ENCODE measurements around the gene DNAH2.

Gene DNAH2

DNA sequence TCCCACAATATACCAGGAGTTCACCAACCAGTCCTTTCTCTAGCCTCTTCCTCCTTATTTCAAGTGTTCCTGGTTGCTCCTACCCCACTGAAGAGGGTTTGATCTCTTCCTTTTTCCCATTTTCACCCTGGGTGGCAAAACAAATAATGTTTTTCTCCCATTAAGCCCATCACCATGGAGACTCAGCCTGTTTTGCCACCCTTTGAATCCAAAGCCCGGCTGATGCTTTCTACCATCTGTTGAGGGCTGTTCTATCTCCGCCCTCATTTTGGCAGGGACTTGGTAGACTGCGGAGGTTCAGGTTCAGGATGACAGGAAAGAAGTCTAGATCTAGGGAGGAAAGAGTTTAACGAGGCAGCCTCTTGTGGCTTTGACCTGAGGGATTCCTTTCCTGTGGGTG, 2.6 kb downstream of the DNAH2 start:
- DNase-seq (ENCODE audit: low read depth in 3 of 3): no peak

DNA sequence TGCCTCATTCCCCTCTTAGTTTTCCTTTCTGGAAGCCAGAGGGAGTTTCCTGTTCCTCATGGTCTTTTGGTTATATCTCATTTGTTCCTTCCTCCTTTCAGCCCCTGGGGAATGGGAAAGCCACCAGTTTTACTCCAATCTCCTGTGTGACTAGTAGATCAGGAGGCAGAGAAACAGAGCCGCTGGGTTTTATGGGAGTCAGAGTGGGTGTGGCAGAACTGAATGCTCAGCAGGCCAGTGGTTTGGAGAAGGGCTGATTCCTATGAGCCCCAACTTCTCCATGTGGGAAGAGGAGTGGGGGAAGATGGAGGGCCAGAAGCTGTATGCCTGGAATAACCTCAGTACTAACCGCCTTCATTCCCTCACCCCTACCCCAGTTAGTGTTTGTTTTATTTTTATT, 4.1 kb downstream of the DNAH2 start:
- DNase-seq (ENCODE audit: low read depth in 3 of 3): no peak

DNA sequence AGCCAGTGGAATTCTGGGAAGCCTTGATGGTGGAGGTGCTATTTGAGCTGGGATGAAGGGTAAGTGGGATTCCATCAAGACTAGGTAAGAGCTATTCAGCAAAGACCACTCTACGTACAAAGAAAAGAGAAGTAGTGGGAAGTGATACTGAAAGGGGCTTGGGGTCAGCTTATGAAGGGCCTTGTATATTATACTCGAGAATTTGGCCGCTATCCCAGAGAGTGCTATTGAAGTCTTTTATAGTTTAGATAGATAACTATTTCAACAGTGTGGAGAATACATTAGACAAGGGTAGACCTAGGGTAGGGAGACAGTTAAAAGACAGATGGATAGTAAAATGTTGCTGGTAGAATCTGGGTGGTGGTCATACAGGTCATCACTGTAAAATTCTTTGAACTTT, 10.3 kb downstream of the DNAH2 start:
- DNase-seq (ENCODE audit: low read depth in 3 of 3): no peak

DNA sequence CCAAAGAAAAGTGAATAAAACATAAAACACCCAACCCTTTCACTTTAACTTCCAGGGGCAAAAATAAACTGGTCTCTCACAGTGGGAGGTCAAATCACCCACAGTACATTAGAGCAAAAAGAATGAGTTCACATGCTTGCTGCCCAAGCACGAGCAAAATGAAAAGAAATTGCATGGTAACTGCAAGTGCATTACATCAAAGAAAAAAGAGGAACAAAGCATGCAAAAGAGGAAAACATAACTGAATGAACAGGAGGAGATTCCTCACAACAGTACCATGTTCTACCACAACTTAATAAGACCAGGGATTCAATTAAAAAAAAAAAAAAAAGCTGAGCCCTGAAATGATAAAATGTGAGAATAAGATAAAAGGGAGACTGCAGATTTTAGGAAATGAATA, 12.3 kb downstream of the DNAH2 start:
- DNase-seq (ENCODE audit: low read depth in 3 of 3): no peak

DNA sequence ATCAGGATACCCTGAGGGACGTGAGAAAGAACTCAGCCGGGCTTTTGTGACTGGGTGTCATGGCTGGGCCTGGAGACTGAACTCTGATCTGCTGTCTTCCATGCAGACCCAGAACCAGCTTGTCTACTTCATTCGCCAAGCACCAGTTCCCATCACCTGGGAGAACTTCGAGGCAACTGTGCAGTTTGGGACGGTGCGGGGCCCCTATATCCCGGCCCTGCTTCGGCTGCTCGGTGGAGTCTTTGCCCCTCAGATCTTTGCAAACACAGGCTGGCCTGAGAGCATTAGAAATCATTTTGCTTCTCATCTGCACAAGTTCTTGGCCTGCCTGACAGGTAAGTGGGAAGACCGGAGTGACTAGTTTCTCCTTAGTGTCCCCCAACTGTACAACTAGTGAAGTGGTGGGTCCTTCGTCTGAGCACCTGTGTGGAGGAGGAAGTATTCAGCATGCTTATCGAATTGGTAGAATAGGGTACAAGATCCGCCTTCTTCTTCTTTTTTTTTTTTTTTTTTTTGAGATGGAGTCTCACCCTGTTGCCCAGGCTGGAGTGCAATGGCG, 15.5 kb downstream of the DNAH2 start:
- DNase-seq (ENCODE audit: low read depth in 3 of 3): no peak

DNA sequence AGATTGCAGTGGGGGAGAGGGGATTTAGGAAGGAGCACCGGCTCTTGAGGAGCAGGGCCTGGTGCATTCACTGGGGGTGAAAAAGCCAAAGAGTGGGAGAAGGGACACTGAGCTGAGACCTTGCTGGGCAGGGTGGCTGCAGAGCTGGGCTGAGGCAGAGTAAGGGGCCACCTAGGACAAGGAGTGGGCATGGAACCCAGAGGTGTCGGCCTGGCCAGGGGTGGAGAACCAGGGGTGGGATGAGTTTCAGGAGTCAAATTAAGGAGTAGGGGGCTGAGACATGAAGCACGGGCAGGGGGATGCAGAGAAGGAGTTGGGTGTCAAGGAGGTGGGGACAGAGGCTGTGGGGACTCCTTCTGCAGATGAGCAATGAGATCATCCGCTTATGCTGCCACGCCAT, 20.1 kb downstream of the DNAH2 start:
- no peak for DNase-seq (ENCODE audit: low read depth in 3 of 3)

DNA sequence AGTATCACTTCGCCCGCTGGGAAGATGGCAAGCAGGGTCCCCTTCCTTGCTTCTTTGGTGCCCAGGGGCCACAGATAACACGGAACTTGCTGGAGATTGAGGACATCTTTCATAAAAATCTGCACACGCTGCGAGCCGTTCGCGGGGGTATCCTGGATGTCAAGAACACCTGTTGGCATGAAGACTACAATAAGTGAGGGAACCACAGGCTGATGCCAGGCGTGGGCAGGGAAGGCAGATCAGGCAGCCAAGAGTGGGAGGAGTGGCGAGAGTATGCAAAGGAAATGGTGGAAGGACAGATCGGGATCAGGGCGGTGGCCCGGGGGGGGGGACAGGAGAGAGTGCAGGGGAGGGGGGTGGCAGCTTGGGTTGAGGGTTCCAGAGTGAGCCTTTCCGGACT, 22.2 kb downstream of the DNAH2 start:
- no peak for DNase-seq (ENCODE audit: low read depth in 3 of 3)

DNA sequence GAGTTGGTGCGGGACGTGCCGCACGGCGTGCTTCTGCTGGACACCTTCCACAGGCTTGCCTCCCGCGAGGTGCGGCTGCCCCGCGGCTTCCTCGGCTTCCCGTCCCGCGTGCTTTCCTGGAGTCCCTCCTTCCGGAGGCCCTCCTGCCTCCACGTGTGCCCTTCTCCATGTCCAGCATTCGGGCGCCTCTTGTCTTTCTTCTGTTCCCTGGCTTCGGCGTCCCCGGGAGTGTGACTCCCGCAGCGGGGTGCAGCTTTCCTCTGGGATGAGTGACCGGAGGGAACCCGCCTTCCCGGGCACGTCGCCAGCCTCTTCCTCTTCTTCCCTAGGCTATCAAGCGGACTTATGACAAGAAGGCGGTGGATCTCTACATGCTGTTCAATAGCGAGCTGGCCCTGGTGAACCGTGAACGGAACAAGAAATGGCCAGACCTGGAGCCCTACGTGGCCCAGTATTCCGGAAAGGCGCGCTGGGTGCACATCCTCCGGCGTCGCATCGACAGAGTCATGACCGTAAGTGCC, 23.0 kb downstream of the DNAH2 start:
- no peak for DNase-seq (ENCODE audit: low read depth in 3 of 3)

DNA sequence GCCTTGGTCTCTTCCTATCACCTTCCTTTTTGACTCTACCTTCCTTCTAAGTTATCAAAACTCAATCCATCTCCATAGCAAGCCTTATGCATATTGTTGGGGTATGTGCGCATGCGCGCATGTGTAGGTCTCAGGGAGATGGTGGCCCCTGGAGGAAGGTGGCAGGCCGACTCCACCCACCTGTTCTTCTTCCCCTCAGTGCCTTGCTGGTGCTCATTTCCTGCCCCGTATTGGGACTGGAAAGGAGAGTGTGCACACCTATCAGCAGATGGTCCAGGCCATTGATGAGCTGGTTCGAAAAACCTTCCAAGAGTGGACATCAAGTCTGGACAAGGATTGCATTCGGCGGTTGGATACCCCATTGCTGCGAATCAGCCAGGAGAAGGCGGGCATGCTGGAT, 25.2 kb downstream of the DNAH2 start:
- DNase-seq (ENCODE audit: low read depth in 3 of 3): no peak

DNA sequence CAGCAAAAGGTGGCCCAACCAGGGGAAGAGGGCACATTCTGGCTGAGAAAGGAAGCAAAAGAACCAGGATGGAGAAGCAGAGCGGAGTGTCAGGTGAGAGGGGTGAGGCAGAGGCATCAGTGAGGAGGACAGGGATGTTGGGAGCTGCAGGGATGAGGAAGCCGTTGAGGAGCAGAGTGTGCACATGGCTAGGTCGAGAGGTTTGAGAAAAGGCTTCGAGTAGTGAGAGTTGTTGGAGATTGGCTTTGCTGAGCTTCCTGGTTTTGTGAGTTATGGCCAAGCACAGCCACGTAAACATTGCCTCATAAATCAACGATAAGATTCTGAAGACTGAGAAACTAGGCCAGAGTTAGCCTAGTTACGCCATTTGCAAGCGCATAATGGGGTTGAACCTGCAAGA, 26.9 kb downstream of the DNAH2 start:
- no peak for DNase-seq (ENCODE audit: low read depth in 3 of 3)

DNA sequence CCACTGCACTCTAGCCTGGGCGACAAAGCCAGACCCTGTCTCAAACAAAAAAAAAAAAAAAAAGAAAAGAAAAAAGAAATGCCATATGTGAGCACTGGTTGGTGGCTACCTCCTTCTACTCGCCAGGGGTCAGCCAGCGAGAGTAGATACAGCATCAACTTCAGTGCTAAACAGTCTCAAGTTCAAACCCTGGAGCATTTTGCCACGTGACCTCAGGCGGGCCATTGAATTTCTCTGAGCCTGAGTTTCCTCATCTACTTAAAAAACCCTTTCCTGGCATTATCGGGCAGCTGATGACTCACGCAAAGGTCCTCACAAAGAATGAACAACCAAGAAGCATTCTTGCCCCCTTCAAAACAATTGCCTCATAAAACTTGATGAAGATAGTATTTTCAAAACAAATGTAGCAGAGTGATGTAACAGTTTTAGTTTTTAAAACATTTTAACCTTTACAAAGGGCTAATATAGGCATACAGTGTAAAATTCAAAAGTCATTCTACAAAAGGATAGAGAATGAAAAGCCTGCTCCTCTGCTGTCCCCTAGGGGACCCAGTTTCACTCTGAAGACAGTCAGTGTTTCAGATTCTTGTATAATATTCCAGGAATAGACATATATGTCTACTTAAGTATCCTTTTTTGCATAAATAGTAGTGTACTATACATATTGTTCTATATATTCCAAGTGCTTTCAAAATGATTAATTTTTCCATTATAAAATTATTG, 28.4 kb downstream of the DNAH2 start:
- no peak for DNase-seq (ENCODE audit: low read depth in 3 of 3)

DNA sequence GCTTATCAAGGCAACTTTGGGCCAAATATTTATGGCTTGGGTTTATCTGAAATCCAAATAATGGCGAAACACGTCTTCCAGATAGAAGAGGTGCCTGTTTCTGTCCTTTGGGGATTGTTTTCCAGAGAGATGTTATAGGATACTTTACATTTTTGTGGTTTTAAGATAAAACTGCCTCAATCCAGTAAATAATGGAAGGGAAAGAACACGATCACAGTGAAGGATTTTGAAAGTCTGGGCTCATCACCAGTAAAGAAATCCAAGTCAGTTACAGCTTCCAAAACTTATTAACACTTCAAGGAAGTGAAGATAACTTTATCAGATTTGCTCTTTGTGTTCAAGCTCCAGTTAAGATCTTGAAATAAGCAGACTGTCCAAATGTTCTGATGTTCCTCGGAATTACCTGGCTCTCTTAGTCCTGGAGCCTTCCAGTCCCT, 30.1 kb downstream of the DNAH2 start:
- no peak for DNase-seq (ENCODE audit: low read depth in 3 of 3)

DNA sequence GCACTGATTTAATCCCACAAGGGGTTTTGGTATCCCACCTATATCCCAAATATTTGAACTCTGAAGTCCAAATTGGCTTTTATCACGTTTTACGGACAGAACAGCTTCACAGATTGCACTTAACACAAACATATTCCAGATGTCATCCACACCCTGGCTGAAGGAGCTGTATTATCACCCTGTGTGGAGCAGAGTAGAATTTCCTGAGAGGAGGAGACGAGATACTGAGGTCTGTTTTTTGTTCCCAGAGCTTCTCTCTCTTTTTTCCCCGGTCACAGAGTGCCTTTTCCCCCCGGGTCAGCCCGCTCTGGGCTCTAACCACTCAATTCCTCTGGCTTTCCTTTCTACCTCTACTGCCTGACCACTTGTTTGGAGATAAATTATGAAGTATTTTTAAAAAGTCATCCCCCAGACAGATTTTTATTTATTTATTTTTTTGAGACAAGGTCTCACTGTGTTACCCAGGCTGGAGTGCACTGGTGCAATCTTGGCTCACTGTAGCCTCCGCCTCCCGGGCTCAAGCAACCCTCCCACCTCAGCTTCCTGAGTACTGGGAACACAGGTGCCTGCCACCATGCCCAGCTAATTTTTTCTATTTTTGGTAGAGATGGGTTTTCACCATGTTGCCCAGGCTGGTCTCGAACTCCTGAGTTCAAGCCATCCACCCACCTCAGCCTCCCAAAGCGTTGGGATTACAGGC, 30.7 kb downstream of the DNAH2 start:
- no peak for DNase-seq (ENCODE audit: low read depth in 3 of 3)

DNA sequence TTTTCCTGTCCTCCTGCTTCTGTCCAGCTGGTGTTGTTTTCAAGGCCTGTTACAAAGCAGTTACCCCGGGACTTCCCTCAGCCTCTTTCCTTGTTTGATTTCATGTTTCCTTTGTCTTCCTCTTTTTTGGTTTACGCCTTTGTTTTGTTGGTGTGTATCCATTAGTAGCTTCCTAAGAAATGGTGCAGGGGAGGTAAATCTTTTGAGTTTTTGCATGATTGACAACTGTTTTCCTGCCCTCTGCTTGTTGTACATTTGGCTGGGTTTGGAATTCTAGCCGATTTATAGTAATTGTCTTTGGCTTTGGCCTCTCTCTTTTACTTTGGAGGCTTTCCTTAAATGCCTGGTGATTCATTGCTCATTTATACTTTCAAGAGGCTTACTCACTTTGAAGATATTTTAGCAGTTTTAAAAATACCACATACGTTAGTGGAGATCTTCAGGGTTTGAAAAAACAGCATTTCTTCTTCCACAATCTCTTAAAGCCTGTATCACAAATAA, 32.8 kb downstream of the DNAH2 start:
- DNase-seq (ENCODE audit: low read depth in 3 of 3): no peak

DNA sequence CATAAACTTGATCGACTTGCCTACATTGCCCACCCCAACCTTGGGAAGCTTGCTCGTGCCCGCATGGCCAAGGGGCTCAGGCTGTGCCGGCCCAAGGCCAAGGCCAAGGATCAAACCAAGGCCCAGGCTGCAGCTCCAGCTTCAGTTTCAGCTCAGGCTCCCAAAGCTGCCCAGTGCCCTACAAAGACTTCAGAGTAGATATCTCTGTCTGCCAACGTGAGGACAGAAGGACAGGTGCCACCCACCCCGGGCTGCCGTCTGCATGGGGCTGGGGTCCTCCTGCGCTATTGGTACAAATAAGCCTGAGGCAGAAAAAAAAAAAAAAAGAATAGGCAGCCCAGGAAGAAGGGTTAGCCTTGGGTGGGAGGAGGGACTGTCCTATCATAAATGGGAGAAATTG, 37.1 kb downstream of the DNAH2 start:
- no peak for DNase-seq (ENCODE audit: low read depth in 3 of 3)

DNA sequence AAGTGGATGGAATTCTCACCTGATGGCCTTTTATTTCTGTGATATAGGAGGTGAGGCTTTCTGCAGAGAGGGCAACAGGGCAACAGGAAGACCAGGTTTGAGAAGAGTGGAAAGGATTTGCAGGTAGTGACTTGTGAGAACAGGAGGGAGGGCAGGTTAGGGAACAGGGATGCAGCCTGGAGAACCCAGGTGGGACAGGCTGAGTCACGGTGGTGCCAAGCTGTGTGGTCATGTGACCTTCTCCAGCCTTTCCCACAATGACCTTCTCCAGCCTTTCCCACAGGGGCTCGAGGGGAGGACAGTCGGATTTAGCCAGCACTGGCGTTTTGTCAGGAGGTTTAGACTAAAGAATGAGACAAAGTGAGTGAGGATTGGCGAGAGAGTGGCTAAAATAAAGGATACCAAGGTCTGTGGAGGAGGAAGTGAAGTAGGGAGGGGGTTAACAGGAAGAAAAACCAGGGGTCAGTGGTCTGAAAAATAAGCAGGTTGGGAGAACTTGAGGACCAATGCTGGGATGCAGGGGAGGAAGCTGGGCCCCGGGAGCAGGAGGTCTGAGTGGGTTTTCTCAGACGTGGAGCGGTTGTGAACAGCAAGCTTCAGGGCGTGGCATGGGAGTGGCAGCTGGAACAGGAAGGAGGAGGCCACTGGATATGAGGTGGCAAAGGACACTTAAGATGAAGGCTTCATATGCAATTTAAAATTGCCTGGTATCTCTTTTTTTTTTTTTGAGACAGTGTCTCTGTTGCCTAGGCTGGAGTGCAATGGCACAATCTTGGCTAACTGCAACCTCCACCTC, 37.7 kb downstream of the DNAH2 start:
- DNase-seq (ENCODE audit: low read depth in 3 of 3): no peak

DNA sequence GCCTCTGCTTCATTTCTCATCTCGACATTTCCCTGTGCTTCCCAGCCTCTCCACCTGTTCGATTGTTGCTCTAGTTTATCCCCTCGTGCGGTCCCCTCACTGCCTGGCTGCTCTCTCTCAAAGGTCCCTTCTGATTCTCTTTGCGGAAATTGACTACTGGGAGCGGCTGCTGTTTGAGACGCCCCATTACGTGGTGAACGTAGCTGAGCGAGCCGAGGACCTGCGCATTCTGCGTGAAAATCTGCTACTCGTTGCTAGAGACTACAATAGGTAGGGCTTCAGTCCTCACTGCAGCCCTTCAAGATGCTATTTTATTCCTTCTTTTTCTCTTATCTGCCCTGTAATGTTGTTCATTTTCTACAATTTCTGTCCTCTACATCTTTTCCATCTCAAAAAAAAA, 39.4 kb downstream of the DNAH2 start:
- no peak for DNase-seq (ENCODE audit: low read depth in 3 of 3)

DNA sequence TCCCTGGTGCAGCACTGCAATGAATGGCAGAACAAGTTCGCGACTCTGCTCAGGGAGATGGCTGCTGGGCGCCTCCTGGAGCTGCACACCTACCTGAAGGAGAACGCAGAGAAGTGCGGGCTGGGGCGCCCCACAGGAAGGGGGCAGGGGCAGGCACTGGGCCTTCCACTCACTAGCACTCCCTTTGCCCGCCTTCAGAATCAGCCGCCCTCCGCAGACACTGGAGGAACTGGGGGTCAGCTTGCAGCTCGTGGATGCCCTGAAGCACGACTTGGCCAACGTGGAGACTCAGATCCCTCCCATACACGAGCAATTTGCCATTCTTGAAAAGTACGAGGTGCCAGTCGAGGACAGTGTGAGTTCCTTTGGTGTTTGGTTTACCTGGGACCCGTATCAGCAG, 46.4 kb downstream of the DNAH2 start:
- no peak for DNase-seq (ENCODE audit: low read depth in 3 of 3)

DNA sequence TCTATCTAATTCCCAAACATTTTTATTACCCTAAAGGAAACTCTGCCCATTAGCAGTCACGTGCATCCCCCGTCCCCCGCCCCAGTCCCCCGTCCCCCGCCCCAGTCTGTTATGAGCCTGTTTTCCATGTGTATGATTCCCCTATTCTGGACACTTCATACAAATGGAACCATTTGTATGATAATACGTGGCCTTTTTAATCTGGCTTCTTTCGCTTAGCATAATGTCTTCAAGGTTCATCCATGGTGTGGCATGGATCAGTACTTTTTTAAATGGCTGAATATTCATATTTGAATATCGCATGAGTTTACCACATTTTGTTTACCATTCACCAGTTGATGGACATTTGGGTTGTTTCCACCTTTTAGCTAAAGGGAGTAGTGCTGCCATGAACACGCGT, 49.5 kb downstream of the DNAH2 start:
- DNase-seq (ENCODE audit: low read depth in 3 of 3): no peak

DNA sequence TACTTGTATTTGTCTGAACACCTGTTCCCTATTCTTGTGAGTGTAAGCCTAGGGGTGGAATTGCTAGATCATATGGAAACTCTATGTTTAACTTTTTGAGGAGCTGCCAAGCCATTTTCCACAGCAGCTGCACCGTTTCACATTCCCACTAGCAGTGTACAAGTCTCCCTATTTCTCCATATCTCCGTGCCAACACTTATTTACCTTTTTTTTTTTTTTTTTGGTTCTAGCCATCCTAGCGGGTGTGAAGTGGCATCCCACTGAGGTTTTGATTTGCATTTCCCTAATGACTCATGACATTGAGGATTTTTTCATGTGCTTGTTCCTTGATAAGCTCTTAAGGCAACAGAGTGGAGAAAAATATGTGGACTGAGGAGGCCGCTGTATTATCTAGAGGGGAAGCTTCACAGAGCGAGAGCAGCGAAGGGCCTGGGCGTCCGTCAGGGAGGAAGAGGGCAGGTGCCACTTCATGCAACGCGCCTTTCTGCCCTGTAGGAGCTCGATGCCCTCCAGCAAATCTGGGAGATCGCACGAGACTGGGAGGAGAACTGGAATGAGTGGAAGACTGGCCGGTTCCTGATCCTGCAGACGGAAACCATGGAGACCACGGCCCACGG, 50.0 kb downstream of the DNAH2 start:
- DNase-seq (ENCODE audit: low read depth in 3 of 3): no peak

DNA sequence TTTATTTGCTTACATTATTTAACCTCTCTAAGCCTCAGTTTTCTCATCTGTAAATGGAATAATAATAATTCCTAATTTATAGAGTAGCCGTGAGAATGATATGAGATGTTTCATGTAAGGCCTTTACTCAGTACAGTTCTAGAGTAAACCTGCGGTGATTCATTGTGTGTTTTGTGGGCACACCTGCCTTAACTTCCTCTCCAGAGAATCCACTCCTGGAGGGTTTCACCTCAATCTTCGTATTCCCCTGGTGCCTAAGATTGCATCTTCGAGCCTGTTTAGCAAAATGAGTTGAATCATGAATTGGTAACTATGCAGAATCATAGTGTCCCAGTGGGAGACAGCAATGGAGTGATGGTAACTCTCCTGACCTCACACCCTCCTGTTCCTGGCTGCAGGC, 52.3 kb downstream of the DNAH2 start:
- DNase-seq (ENCODE audit: low read depth in 3 of 3): no peak

DNA sequence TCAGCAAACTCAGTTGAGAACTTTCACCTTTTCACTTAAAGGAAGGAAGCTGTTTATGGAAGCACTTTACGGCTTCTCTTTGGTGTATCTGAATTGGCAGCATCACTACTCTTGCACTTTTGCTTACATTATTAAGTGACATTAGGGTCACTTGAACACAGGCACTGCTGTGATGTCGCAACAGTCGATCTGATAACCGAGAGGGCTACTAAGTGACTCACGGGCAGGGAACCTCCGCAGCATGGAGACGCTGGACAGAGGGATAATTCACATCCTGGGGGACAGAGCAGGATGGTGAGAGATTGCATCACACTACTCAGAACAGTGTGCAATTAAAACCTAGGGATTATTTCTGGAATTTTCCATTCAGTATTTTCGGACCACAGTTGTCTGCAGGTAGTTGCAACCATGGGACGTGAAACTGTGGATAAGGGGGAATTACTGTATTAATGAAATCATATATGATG, 56.5 kb downstream of the DNAH2 start:
- DNase-seq (ENCODE audit: low read depth in 3 of 3): no peak

Measured in stimulated activated CD4-positive, alpha-beta T cell treated with anti-CD3 and anti-CD28 coated beads, TNF-alpha, amount 100 ng/mL, for 48 hours (primary cell).